Activated gamma-delta T cell treated with Interleukin-2 at 50 U/mL for 16 hours (primary cell): ENCODE results near the gene CTNND2.
"Not testable (repeated sequence)": the region's sequence is repeated elsewhere in the genome, so short reads cannot be mapped to it uniquely, and the experiment has no call there.

ENCODE experiments used
- DNase-seq: peaks from one replicate; pipeline ENCODE4 v3.0.0-alpha.2; 2020

Gene CTNND2

DNA sequence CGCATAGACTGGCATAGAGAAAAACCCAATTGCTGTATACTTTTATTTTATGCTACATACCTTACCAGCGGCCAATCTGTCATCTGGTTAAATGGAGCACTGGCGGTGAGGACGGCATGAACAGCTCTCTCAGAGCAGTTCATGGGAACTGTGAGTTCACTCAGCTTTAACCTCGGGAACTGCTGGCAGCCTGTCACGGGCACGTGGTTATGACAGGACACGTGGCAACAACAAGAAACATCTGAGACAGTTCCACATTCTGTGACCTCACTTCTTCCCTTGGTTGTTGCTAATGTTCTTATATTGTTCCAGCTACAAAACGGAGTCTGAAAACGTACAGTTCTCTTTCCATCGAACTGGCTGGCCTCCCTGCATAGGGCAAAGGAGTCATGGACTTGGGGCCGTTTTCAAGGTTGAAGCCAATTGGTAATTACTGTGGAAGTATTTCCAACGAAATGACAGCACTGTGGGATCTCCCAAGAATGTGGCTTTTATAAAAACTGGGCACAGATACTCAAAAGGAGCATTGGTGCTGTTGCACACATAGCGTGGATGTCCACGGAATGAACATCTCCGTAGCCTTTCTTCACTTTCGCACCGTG lies 896.9 kb downstream of the CTNND2 start:
- DNase-seq, result no peak

DNA sequence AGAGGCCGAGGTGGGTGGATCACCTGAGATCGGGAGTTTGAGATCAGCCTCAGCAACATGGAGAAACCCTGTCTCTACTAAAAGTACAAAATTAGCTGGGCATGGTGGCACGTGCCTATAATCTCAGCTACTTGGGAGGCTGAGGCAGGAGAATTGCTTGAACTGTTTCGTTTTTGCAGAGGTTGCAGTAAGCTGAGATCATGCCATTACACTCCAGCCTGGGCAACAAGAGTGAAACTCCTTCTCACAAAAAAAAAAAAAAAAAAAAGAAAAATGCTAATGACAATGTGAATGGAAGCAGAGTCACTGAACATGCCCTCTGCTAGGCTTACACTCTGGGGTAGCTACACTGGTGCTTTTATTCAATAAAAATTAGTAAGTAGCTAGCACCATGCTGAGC lies 899.7 kb downstream of the CTNND2 start:
- not testable (repeated sequence) for DNase-seq

DNA sequence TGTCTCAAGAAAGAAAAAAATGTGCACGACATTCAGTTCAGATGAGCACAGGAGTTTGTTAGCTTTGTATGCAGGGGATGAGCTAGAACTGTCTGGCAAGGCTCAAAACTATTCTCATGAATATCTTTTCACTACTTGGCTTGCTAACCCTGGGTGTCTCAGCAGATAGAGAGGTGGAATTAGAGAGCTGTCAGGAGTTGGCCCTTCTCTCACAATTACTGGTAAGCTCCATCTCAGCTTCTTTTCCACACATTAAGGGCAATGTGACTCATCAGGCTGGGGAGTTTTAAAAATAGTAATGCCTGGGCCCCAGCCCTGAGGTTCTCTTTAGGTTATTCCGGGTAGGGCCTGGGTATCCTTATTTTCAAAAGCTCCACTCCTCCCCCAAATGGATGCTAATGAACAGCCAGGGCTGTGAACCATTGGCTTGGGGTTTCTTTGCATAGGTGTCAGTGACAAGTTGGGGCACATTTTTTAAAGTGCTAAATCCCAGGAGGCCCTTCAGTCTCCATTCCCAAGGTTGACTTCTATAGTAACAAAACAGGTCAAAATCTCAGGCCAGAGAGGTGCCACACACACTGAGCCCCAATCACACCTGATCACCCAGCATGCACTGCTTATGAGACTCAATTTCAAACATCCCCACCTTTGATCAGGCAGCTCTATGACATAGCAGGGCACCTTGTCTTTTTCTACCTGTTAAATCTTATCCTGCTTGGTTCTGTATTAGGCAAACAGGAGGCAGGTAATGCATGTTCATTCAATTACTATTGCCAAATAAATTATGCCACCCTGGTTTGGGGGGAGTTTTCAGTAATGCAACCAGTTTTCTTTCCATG lies 903.5 kb downstream of the CTNND2 start:
- DNase-seq, result no peak

DNA sequence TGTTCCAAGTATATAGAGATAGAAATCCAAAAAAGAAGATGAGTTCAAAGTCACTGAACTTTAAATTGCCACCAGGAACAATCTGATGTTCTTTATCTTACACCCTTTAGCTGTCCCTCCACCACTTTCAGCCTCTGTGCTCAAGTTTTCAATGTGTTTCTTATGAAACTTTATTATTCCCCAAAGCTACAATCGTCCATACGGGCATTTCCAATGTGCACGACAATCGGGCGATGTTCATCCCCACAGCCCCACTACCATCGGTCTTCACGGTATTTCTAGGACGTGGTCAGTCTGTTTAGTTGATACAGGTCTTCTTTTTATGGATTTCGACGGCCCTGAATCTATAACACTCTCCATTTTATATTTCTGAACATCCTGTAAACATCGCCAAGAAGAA lies 904.5 kb downstream of the CTNND2 start:
- DNase-seq, result no peak

DNA sequence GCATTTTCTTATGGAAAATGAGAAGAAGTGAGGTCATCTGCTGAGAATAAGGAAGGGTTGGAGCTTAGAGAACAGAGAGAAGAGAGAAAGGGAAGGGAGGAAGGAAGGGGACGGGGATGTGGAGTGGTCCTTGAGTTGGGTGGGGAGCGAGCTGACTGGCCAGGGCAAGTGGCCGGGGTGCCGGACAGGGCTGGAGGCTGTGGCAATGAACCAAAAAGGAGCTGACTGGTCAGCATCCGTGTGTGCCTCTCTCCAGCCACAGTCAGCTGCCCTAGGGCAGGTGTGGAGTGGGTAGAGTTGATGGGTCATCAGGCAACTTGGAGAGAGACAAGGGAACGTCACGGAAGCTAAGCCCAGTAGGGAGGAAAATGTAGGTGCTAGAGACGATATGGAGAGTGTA lies 908.4 kb downstream of the CTNND2 start:
- DNase-seq, result no peak

DNA sequence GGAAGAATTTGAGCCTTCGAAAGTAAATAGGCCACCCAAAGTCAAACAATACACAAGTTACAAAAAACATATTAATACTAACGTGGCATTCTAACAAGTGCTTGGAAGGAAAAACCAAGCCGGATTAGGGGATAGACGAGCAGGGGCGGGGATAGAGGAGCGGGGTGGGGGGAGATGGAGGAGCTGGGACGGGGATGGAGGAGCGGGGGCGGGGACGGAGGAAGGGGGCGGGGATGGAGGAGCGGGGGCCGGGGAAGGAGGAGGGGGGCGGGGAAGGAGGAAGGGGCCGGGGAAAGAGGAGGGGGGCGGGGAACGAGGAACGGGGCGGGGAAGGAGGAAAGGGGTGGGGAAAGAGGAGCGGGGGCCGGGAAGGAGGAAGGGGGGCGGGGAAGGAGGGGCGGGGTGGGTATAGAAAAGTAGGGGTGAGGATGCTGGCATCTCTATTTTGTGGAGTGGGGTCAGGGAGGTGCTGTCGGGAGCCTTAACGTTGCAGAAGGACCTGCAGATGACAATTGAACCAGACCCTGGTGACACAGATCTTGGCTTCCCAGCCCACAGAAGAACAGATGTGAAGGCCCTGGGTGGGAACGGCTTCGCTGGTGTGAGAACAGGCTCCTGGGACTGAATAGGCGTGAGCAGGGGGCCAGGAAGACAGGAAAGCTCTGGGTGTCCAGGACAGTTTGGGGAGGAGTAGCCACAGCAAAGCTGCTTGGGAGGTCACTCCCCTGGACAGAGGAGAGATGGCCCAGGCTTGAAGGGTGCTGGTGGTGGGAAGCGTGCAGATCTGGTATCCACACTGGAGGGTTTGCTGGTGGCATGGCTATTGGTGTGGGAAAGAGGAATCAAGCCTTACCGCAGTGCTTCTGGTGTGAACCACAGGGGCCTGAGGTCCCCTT lies 909.9 kb downstream of the CTNND2 start:
- DNase-seq, result no peak

- DNase-seq, result no peak
These were observed 913.6 kb downstream of the CTNND2 start for GRCh38 chr5:10990634-10991033.

GRCh38 chr5:10989577-10990263 lies 914.5 kb downstream of the CTNND2 start:
- no peak for DNase-seq

- DNase-seq, result no peak
These were observed 915.6 kb downstream of the CTNND2 start for GRCh38 chr5:10988622-10989021.

GRCh38 chr5:10987925-10988504 lies 916.2 kb downstream of the CTNND2 start:
- peak; percentile 57 for DNase-seq

DNA sequence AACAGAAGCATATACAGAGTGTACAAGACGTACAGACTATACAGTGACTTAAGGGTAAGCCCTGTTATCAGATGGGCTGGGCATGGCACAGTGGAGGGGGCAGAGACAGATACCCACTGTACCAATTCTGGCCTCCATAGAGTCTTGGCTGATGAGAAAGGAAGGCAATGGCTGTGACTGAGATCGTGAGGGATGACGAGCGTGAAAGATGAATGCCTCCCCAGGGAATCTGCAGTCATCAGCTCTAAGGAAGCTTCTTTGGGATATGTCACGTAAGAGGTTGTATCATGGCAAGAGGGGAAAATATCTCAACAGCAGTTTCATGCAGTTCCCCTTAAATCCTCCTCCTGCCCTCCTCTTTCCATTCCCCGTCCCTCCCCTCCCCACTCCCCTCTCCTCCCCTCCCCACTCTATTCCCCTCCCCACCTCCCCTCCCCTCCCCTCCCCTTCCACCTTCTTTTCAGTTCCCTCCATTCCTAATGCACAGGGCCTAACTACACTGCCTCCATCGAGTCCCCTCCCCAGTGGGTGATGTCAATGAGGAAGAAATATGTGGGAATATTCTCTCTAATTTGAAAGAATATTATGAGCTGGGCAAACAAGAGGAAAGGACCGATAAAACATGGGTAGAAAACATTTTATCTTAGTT lies 916.8 kb downstream of the CTNND2 start:
- DNase-seq, result no peak

DNA sequence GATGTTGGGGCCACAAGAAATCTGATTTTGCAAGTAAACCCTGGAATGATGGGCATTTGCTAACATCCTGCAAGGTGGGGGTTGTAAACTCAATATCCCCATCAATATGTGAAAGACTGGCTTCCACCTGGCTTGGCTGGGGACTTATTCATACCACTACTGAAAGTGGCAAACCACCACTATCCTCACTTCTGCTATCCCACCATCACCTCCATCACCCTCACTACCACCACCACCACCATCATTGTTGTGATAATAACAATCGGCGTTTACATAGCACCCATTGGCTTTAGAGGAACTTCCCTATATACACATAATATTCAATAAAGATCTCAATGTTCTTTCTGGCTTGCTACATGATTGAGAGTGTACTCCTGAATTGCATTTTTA lies 918.5 kb downstream of the CTNND2 start:
- no peak for DNase-seq

- no peak for DNase-seq
These were observed 919.0 kb downstream of the CTNND2 start for GRCh38 chr5:10985091-10985720.

DNA sequence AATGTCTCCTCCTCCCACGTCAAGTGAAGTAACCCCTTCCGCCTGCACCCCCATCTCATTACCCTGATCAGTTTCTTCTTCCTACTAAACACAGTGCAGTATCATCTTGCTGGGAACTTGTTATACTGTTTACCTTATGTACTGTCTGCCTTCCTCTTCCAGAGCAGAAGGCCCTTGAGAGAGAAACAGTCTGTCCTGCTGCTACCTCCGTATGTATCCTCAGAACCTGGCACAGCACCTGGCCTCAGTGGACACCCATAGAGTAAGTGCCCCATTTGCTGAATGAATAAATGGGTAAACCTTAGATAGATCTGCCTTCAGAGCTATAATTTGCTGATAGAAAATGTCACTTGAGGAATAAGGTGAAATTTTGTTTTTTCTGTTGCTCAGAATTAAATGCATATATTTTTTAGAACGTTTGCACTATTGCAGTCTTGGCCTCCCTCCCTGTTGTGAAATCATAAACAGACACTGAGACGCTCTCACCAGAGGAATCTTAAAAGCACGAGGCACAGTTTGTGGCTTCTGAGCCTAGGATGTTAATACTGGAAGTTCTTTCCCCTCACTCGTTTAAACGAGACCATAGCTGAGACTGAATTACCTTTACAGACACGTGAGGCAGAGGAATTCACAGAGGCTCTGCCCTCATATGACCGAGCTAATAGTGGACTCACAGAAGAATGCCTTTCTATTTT lies 920.1 kb downstream of the CTNND2 start:
- DNase-seq, result no peak

- DNase-seq, result no peak
These were observed 921.6 kb downstream of the CTNND2 start for GRCh38 chr5:10982626-10983025.

DNA sequence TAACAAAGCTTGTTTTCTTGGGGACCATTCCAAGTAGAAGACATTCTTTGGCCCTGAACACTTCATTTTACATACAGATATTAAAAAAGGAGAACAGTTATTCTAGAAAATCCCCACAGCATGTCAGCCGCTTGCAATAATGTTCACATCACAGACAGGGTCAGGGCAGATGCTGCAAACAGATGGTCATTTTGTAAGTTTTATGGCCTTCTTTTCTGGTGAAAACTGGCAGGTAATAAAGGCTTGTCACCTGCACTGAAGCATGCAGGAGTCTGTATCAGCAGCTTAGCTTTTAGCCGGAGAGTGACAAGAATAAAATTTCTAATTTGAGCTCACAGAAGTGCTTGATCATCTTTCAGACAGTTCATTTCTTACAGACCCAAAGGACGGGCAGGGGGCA lies 922.3 kb downstream of the CTNND2 start:
- DNase-seq, result no peak

GRCh38 chr5:10977011-10977410 lies 927.2 kb downstream of the CTNND2 start:
- DNase-seq, result no peak

DNA sequence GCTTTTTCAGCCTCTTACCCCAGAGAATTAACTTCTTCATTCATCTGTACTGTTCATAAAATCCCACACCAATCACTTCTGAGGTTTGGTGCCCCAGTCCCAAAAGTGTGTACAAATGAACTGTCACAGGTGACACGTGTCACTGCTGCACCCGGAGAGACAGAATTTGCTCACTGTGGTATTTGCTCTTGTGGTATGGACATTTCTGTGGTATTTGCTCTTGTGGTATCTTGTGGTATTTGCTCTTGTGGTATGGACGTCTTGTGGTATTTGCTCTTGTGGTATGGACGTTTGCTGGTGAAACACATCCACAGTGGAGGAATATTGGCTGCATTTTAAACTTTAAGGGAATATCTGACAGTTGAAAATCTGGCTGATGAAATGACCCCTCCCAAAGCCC lies 928.3 kb downstream of the CTNND2 start:
- no peak for DNase-seq

DNA sequence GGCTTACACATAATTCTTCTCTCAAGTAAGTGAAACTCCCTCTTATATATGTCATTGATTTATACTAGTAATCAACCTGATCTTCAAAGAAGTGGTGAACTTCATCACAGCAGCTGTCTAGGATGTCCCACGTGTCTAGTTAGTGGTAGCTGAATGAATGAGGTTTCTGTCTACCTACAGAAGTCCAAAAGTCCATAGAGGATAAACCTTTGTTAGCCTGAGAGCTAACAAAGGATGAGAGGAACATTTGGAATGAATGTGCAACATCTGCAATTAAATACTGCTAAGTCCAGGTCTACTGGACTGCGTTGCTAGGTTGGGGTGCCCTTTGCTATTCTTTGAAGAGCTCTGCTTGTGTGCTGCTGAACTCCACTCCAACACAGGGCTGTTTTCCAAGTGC lies 929.4 kb downstream of the CTNND2 start:
- DNase-seq, result no peak

- DNase-seq, result no peak
These were observed 930.9 kb downstream of the CTNND2 start for GRCh38 chr5:10973316-10973715.

DNA sequence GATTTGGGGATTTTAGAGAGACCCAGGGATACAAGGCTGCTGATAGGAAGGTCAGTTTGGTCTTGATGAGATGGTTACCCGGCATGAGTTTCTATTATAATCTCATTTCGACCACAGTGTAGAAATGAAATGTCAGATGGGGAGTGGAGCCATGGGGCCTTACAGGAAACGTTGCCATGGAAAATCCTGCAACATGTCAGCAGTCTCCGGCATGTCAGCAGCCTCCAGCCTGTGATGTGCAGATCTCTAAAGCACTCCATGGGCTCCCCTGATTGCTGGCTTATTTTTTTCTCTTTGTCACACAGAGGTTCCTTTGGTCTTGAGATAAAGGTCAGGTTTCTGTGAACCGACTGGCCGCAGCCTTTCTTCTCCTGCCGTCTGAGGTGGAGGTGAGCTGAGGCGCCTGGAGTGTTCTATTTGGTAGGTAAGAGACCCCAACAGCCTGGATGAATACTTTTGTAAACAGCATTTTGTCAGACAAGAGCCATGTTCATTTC lies 934.5 kb downstream of the CTNND2 start:
- DNase-seq, result no peak
